Endothelial cell of umbilical vein (primary cell): ENCODE data around the gene EDN2. TPM values are rescaled to one million over a fixed set of nuclear protein-coding genes. Genes with fewer than 3 reads are reported as not detected.

Experiments used
- BruUV-seq: library from RNA; stranded (reverse); fragments of 400-500 nt; replicated peaks from 2 replicates; lab custom pipeline; 2021; lab: Mats Ljungman, UMichigan
- CTCF ChIA-PET: fragments of 300-600, 350-600 bp; sonication (Branson Sonifier 250); formaldehyde crosslinking; loops from one replicate; lab custom pipeline; 2021; ENCODE audit warnings: antibody characterized with exemption, inconsistent platforms; lab: Charles Lee
- POLR2A ChIA-PET: fragments of 300-600, 350-600 bp; sonication (Branson Sonifier 250); formaldehyde crosslinking; loops from one replicate; lab custom pipeline; 2021; ENCODE audit warnings: antibody characterized with exemption, inconsistent platforms; lab: Charles Lee
- DNase-seq: peaks from one replicate; pipeline ENCODE4 v3.0.0-alpha.2; 2011; ENCODE audit warnings: low read depth, low spot score
- FAIRE-seq: peaks from 2 replicates; lab custom pipeline; 2011; peaks lifted over from hg19 to GRCh38; lab: Jason Lieb, UNC
- H2AFZ ChIP-seq: 2 replicates; pipeline ENCODE4 v1.6.0; 2012; ENCODE audit warnings: low read depth, low read length, control low read depth, inconsistent platforms
- H3K27ac ChIP-seq: 2 replicates; pipeline ENCODE4 v1.5.1; 2011; ENCODE audit warnings: low read depth, mild to moderate bottlenecking, control low read depth, low read length, moderate library complexity; ENCODE audit not compliant: insufficient read depth
- H3K27me3 ChIP-seq, 2 experiments: 2 replicates each; pipeline versions ENCODE4 v1.6.0 to v1.6.1; 2011; ENCODE audit warnings: low read length in 2 of 2, mixed read lengths in 1 of 2; ENCODE audit not compliant: control insufficient read depth in 2 of 2, insufficient read depth in 2 of 2
- H3K36me3 ChIP-seq, 2 experiments: 2 replicates in 1 of 2; 3 replicates in 1 of 2; pipeline ENCODE4 v1.5.1; 2011; ENCODE audit warnings: low read length in 2 of 2, mild to moderate bottlenecking in 1 of 2, moderate library complexity in 1 of 2; ENCODE audit not compliant: control insufficient read depth in 2 of 2, insufficient read depth in 2 of 2; ENCODE audit errors: extremely low read depth in 1 of 2
- H3K4me1 ChIP-seq: 3 replicates; pipeline ENCODE4 v1.5.1; 2011; ENCODE audit warnings: mild to moderate bottlenecking, low read length; ENCODE audit not compliant: control insufficient read depth, insufficient read depth; ENCODE audit errors: extremely low read depth
- H3K4me2 ChIP-seq: 2 replicates; pipeline ENCODE4 v1.6.1; 2011; ENCODE audit warnings: low read length, control low read depth, mixed read lengths; ENCODE audit not compliant: insufficient read depth
- H3K4me3 ChIP-seq, 3 experiments: fragments of 200-600 bp in 1 of 3; sonication (generic), shearing (Covaris generic) in 1 of 3; replicated peaks in 1 of 3; 2 replicates each; pipeline ENCODE4 v1.5.1; 2011 to 2016; ENCODE audit warnings: control low read depth in 3 of 3, low read length in 3 of 3, mild to moderate bottlenecking in 2 of 3, inconsistent platforms in 1 of 3, low read depth in 1 of 3, moderate library complexity in 1 of 3; ENCODE audit not compliant: insufficient read depth in 1 of 3
- H3K79me2 ChIP-seq: 2 replicates; pipeline ENCODE4 v1.6.0; 2012; ENCODE audit warnings: low read length, inconsistent platforms; ENCODE audit not compliant: control insufficient read depth, insufficient read depth
- H3K9ac ChIP-seq: replicated peaks from 2 replicates; pipeline ENCODE3; 2011; ENCODE audit warnings: low read length, control low read depth; ENCODE audit not compliant: insufficient read depth; ENCODE audit errors: extremely low read depth
- H3K9me1 ChIP-seq: replicated peaks from 3 replicates; pipeline ENCODE4 v1.6.0; 2011; ENCODE audit warnings: mild to moderate bottlenecking, low read length; ENCODE audit not compliant: control insufficient read depth, insufficient read depth; ENCODE audit errors: extremely low read depth
- H3K9me3 ChIP-seq: replicated peaks from 2 replicates; pipeline ENCODE4 v1.5.1; 2012; ENCODE audit warnings: low read length, inconsistent platforms; ENCODE audit not compliant: control insufficient read depth, insufficient read depth
- H4K20me1 ChIP-seq: replicated peaks from 2 replicates; pipeline ENCODE3; 2011; ENCODE audit warnings: mild to moderate bottlenecking, low read length; ENCODE audit not compliant: control insufficient read depth, insufficient read depth; ENCODE audit errors: extremely low read depth
- EZH2 ChIP-seq: IDR thresholded peaks from 2 replicates; pipeline ENCODE4 v1.6.1; 2012; ENCODE audit warnings: borderline replicate concordance, low read depth, mild to moderate bottlenecking, moderate library complexity, low read length, inconsistent platforms; ENCODE audit not compliant: severe bottlenecking
- FOS ChIP-seq: IDR thresholded peaks from 2 replicates; pipeline ENCODE4 v1.6.1; 2011; ENCODE audit warnings: mild to moderate bottlenecking, low read length, moderate library complexity, borderline replicate concordance; ENCODE audit not compliant: insufficient read depth
- GATA2 ChIP-seq: IDR thresholded peaks from 2 replicates; pipeline ENCODE4 v1.7.0; 2011; ENCODE audit warnings: low read depth, mild to moderate bottlenecking, moderate library complexity, mixed read lengths, low read length; ENCODE audit not compliant: insufficient read length, insufficient read depth
- JUN ChIP-seq: IDR thresholded peaks from 2 replicates; pipeline ENCODE4 v1.6.1; 2011; ENCODE audit warnings: borderline replicate concordance, low read depth; ENCODE audit not compliant: insufficient read length, insufficient read depth
- MYC ChIP-seq: IDR thresholded peaks from one replicate; pipeline ENCODE4 v1.6.1; 2011; ENCODE audit warnings: mild to moderate bottlenecking, low read depth, low read length
- POLR2A ChIP-seq: IDR thresholded peaks from 2 replicates; pipeline ENCODE4 v1.6.1; 2012; ENCODE audit warnings: low read depth, mild to moderate bottlenecking, control low read depth, low read length
- POLR2AphosphoS5 ChIP-seq: IDR thresholded peaks from 2 replicates; pipeline ENCODE4 v1.6.1; 2012; ENCODE audit warnings: low read depth, mild to moderate bottlenecking, control low read depth, low read length, moderate library complexity; ENCODE audit not compliant: insufficient read depth
- dilution Hi-C: fragments of 300-500 bp; cut with MboI; formaldehyde crosslinking; loops from one replicate; pipeline ENCODE4 v1.15.0; 2019; ENCODE audit warnings: low sequenced_read_pairs; ENCODE audit not compliant: extremely low pct_ligation_motif_present
- intact Hi-C: fragments of 100-400 bp; cut with micrococcal nuclease; formaldehyde crosslinking; loops from one replicate; pipeline ENCODE4 v1.10.0; 2022
- polyA plus RNA-seq, 4 experiments: library from polyadenylated mRNA; depleted of rRNA in 3 of 4; stranded (reverse) in 3 of 4; unstranded in 1 of 4; fragments of >200 nt; gene quantifications; 2 replicates each; pipeline versions ENCODE4 v1.2.1 to v1.2.3, GENCODE V29; 2011 to 2012; ENCODE audit warnings: missing spikeins in 1 of 4
- total RNA-seq: library from RNA; stranded (reverse); gene quantifications from 2 replicates; pipeline ENCODE4 v1.2.3, GENCODE V29; 2021
- TF ChIP-seq, protein P1 (sequence below), 2 donors: IDR thresholded peaks; 1 replicate in 1 of 2; 2 replicates in 1 of 2; pipeline ENCODE4 v1.5.1; 2011; ENCODE audit warnings: low read length in 2 of 2, mild to moderate bottlenecking in 2 of 2, moderate library complexity in 2 of 2, control low read depth in 1 of 2, inconsistent platforms in 1 of 2, low read depth in 1 of 2; ENCODE audit not compliant: insufficient read depth in 1 of 2; ENCODE audit errors: extremely low read depth in 1 of 2
- TF ChIP-seq, protein P2 (sequence below): IDR thresholded peaks from 2 replicates; pipeline ENCODE4 v1.6.1; 2011; ENCODE audit not compliant: insufficient read depth, insufficient read length

Gene EDN2
- total and polyA plus RNA-seq, 2 donors (not counting 3 experiments of a cell fraction or from before 2014, with no cell fraction given) = not detected

DNA sequence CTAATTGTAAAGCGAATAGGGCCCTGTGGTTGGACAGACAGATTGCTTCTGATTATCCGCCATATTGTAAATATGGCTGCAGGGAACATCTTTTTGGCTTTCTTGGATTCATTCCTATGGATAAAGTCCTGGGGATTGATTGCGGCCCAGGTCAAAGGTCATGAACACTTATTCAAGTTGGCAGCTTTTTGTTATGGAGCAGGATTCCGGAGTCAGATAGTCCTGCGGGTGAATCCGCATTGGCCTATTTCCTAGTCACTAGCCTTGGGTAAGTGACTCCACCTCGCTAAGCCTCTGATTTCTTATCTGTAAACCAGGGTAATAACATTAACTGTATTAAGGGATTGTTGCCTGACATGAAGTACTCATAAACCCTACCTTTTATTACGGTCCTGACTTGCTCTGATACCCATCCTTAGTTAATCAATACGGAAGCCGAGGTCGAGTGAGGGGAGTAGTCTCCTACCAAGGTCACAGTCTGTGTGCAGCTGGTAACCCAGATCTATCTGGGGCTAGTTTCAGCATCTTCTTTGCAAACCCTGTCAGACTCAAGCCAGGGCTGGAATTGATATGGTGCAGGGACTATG lies 31.7 kb downstream of the EDN2 start:
- H3K9me3 ChIP-seq = no peaks in the 10 kb centered on the region
- H3K4me1 ChIP-seq = no peaks in the 10 kb centered on the region
- DNase-seq = no peak
- H3K9me1 ChIP-seq = no peaks in the 10 kb centered on the region
- FAIRE-seq = no peak
- ChIA-PET CTCF (no interaction called here), POLR2A (no interaction called here)
- H3K27me3 ChIP-seq = no peaks in the 10 kb centered on the region
- dilution Hi-C loops (no loop called here), intact Hi-C loops (no loop called here)
- H3K36me3 ChIP-seq = no peaks in the 10 kb centered on the region
- no TSS peak for BruUV-seq
- H3K4me2 ChIP-seq = no peak overlapping the region
- no peak for TF ChIP-seq EZH2
- no peak for TF ChIP-seq JUN
- no peak for TF ChIP-seq POLR2AphosphoS5
- no peak for TF ChIP-seq MYC
- no peak for TF ChIP-seq GATA2
- TF ChIP-seq, protein P1, sequence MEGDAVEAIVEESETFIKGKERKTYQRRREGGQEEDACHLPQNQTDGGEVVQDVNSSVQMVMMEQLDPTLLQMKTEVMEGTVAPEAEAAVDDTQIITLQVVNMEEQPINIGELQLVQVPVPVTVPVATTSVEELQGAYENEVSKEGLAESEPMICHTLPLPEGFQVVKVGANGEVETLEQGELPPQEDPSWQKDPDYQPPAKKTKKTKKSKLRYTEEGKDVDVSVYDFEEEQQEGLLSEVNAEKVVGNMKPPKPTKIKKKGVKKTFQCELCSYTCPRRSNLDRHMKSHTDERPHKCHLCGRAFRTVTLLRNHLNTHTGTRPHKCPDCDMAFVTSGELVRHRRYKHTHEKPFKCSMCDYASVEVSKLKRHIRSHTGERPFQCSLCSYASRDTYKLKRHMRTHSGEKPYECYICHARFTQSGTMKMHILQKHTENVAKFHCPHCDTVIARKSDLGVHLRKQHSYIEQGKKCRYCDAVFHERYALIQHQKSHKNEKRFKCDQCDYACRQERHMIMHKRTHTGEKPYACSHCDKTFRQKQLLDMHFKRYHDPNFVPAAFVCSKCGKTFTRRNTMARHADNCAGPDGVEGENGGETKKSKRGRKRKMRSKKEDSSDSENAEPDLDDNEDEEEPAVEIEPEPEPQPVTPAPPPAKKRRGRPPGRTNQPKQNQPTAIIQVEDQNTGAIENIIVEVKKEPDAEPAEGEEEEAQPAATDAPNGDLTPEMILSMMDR (IDR thresholded peaks at IDR 0.05; ENCODE audit: extremely low read depth in 1 of 2, insufficient read depth in 1 of 2, low read depth in 1 of 2, low read length in 2 of 2) = no peak
- TF ChIP-seq, protein P2, sequence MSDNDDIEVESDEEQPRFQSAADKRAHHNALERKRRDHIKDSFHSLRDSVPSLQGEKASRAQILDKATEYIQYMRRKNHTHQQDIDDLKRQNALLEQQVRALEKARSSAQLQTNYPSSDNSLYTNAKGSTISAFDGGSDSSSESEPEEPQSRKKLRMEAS = no peak
- no peak for TF ChIP-seq FOS
- no peak for TF ChIP-seq POLR2A
- H3K27ac ChIP-seq = no peak overlapping the region
- no peak overlapping the region for H3K4me3 ChIP-seq
- H3K9ac ChIP-seq = no peak overlapping the region
- H2AFZ ChIP-seq = no peak overlapping the region
- no peaks in the 10 kb centered on the region for H4K20me1 ChIP-seq
- no peaks in the 10 kb centered on the region for H3K79me2 ChIP-seq
